ENCODE measurements around the gene CHCHD2. TPM values are rescaled to one million over a fixed set of nuclear protein-coding genes. Genes with fewer than 3 reads are reported as not detected.
"Not testable (repeated sequence)": the region's sequence is repeated elsewhere in the genome, so short reads cannot be mapped to it uniquely, and the experiment has no call there.

Gene CHCHD2
- total RNA-seq, 1 experiment from 2014 or later = 218 TPM

DNA sequence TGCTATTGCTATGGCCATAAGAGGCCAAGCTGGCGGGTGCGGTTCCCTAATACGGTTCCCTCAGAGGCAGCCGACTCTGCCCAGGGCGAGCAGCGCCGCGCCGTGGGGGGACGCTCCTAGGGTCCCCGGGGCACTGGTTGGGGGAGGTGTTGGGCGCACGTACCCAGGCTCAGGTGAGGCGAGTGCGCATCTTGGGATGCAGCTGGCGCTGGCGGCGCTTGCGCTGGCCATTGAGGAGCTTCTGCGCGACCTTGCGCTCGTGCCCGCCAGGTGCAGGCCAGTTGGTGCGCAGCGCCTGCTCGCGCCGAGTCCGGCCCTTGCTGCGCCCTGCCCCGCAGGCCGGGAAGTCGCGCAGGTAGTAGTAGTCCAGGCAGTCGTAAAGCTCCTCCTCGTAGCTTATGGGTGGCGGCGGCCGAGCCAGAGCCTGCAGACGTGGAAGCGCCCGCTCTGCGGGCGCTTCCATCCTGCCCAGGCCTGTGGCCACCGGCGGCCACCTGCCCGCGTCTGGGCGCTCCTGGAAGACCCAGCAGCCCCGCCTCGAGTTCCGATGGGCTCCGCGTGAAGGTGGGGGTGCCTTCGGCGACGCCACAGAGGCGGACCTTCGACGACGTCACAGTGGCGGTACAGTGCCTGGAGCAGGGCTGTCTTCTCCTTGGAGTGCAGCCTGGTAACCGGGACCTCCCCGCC lies 9.7 kb upstream of the CHCHD2 start, which contains the start of gene NUPR2:
Gene NUPR2 (minus strand): TSS at position 566 of the 687 bp plus-strand sequence. CDS start 103 bp downstream, at position 463.
- Histone ChIP-seq H3K4me2 (ENCODE audit: insufficient read depth, insufficient read length, low read length) (no peak within 1 kb of the TSS), H4K5ac (ENCODE audit: insufficient read length, low read depth, low read length) (no peak within 1 kb of the TSS)
- H3K4me3 Mint-ChIP-seq = no peak within 1 kb of the TSS

GRCh38 chr7:56112244-56112643 lies 6.0 kb upstream of the CHCHD2 start:
- not testable (repeated sequence) for H2BK12ac ChIP-seq (ENCODE audit: insufficient read length, low read depth, low read length); H3K27ac Mint-ChIP-seq; H3K4me1 ChIP-seq (ENCODE audit: insufficient read depth, low read length); H3K79me2 ChIP-seq (ENCODE audit: insufficient read depth, low read length); H3K4me1 Mint-ChIP-seq; H3K9ac ChIP-seq (ENCODE audit: extremely low read depth, insufficient read length, low read length); H3K27ac ChIP-seq (ENCODE audit: insufficient read length, low read depth, low read length); H3K79me1 ChIP-seq (ENCODE audit: insufficient read depth, low read depth, low read length, poor library complexity, severe bottlenecking); H3K18ac ChIP-seq (ENCODE audit: insufficient read length, low read depth, low read length); H2BK20ac ChIP-seq (ENCODE audit: low read depth, low read length, poor library complexity, severe bottlenecking); H4K91ac ChIP-seq (ENCODE audit: insufficient read length, low read depth, low read length); H3K4me2 ChIP-seq (ENCODE audit: insufficient read depth, insufficient read length, low read length); H3K27me3 ChIP-seq (ENCODE audit: insufficient read depth, low read length); H2BK5ac ChIP-seq (ENCODE audit: insufficient read length, low read length); H3K36me3 Mint-ChIP-seq (ENCODE audit: insufficient read depth in 1 of 3, low read depth in 3 of 3); DNase-seq; H2AFZ ChIP-seq (ENCODE audit: low read length); H3K14ac ChIP-seq (ENCODE audit: insufficient read depth, low read length); H4K5ac ChIP-seq (ENCODE audit: insufficient read length, low read depth, low read length); H4K8ac ChIP-seq (replicated peaks; ENCODE audit: insufficient read length, low read depth, low read length); H3K23ac ChIP-seq (ENCODE audit: insufficient read length, low read depth, low read length); H3T11ph ChIP-seq (ENCODE audit: low read length); H3K4me3 Mint-ChIP-seq; H4K20me1 ChIP-seq (ENCODE audit: control insufficient read depth, insufficient read depth, insufficient read length); H2BK15ac ChIP-seq (ENCODE audit: low read depth, low read length); H3K27me3 Mint-ChIP-seq (ENCODE audit: low read depth); H3K56ac ChIP-seq (ENCODE audit: insufficient read length, low read depth, low read length); H3K4ac ChIP-seq (ENCODE audit: low read depth, low read length); H3K23me2 ChIP-seq (ENCODE audit: insufficient read length, low read depth, low read length, poor library complexity, severe bottlenecking); H2BK120ac ChIP-seq (ENCODE audit: low read depth, low read length, poor library complexity, severe bottlenecking); H2AK5ac ChIP-seq (ENCODE audit: insufficient read length, low read length)
- WGBS (ENCODE audit: extremely low coverage, insufficient read length, low lambda C conversion rate) = no CpG with 5 or more reads among the region's 3 CpGs
- peaks cover 67 to 80% of the 10 kb centered on the region in 2 experiments for H3K9me3 Mint-ChIP-seq
- peaks cover 33% of the 10 kb centered on the region for H3K9me3 ChIP-seq (ENCODE audit: control insufficient read depth, low read depth, low read length)

More for the DNA sequence above, 9.7 kb upstream of the CHCHD2 start, which contains the start of gene NUPR2:
- Histone ChIP-seq H4K8ac (replicated peaks; ENCODE audit: insufficient read length, low read depth, low read length) (no peak within 1 kb of the TSS), H3K9ac (ENCODE audit: extremely low read depth, insufficient read length, low read length) (no peak within 1 kb of the TSS), H2BK12ac (ENCODE audit: insufficient read length, low read depth, low read length) (no peak within 1 kb of the TSS), H3K18ac (ENCODE audit: insufficient read length, low read depth, low read length) (no peak within 1 kb of the TSS), H3T11ph (ENCODE audit: low read length) (no peak within 1 kb of the TSS), H3K14ac (ENCODE audit: insufficient read depth, low read length) (no peak within 1 kb of the TSS), H2BK20ac (ENCODE audit: low read depth, low read length, poor library complexity, severe bottlenecking) (no peak within 1 kb of the TSS), H4K91ac (ENCODE audit: insufficient read length, low read depth, low read length) (no peak within 1 kb of the TSS), H3K23ac (ENCODE audit: insufficient read length, low read depth, low read length) (no peak within 1 kb of the TSS), H3K23me2 (ENCODE audit: insufficient read length, low read depth, low read length, poor library complexity, severe bottlenecking) (no peaks in the 10 kb centered on the region), H3K27ac (ENCODE audit: insufficient read length, low read depth, low read length) (no peak within 1 kb of the TSS), H3K9me3 (ENCODE audit: control insufficient read depth, low read depth, low read length) (peaks cover 58% of the 10 kb centered on the region), H3K56ac (ENCODE audit: insufficient read length, low read depth, low read length) (no peak within 1 kb of the TSS), H3K79me1 (ENCODE audit: insufficient read depth, low read depth, low read length, poor library complexity, severe bottlenecking) (no peaks in the 10 kb centered on the region), H4K20me1 (ENCODE audit: control insufficient read depth, insufficient read depth, insufficient read length) (no peaks in the 10 kb centered on the region), H2AK5ac (ENCODE audit: insufficient read length, low read length) (no peak within 1 kb of the TSS), H2BK15ac (ENCODE audit: low read depth, low read length) (no peak within 1 kb of the TSS), H3K27me3 (ENCODE audit: insufficient read depth, low read length) (no peaks in the 10 kb centered on the region), H3K4ac (ENCODE audit: low read depth, low read length) (no peak within 1 kb of the TSS), H2BK120ac (ENCODE audit: low read depth, low read length, poor library complexity, severe bottlenecking) (no peak within 1 kb of the TSS), H3K79me2 (ENCODE audit: insufficient read depth, low read length) (no peaks in the 10 kb centered on the region), H3K4me1 (ENCODE audit: insufficient read depth, low read length) (no peaks in the 10 kb centered on the region), H2AFZ (ENCODE audit: low read length) (no peak within 1 kb of the TSS), H2BK5ac (ENCODE audit: insufficient read length, low read length) (no peak within 1 kb of the TSS)
- H3K27ac Mint-ChIP-seq = no peak within 1 kb of the TSS
- TF ChIP-seq, protein P1, sequence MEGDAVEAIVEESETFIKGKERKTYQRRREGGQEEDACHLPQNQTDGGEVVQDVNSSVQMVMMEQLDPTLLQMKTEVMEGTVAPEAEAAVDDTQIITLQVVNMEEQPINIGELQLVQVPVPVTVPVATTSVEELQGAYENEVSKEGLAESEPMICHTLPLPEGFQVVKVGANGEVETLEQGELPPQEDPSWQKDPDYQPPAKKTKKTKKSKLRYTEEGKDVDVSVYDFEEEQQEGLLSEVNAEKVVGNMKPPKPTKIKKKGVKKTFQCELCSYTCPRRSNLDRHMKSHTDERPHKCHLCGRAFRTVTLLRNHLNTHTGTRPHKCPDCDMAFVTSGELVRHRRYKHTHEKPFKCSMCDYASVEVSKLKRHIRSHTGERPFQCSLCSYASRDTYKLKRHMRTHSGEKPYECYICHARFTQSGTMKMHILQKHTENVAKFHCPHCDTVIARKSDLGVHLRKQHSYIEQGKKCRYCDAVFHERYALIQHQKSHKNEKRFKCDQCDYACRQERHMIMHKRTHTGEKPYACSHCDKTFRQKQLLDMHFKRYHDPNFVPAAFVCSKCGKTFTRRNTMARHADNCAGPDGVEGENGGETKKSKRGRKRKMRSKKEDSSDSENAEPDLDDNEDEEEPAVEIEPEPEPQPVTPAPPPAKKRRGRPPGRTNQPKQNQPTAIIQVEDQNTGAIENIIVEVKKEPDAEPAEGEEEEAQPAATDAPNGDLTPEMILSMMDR (conservative IDR thresholded peaks at IDR 0.05) = no peak
- H3K27me3 Mint-ChIP-seq (ENCODE audit: low read depth) = no peaks in the 10 kb centered on the region; the same call in 1 of the 2 replicates
- no peaks in the 10 kb centered on the region for H3K4me1 Mint-ChIP-seq
- WGBS (ENCODE audit: extremely low coverage, insufficient read length, low lambda C conversion rate) = no CpG with 5 or more reads among the region's 65 CpGs
- peaks cover 81 to 86% of the 10 kb centered on the region in 2 experiments for H3K9me3 Mint-ChIP-seq
- peaks cover 3 to 10% (median 4%) of the 10 kb centered on the region in 3 experiments; a peak in 5 of 7 replicates for H3K36me3 Mint-ChIP-seq (ENCODE audit: insufficient read depth in 1 of 3, low read depth in 3 of 3)
- no peak for DNase-seq

All from H9 (cell line).